Measurements from ENCODE around the gene PARP11. TPM values are rescaled to one million over a fixed set of nuclear protein-coding genes. Genes with fewer than 3 reads are reported as not detected.

The PARP11 gene
- total RNA-seq, 1 experiment from 2014 or later = 2.7 TPM

GRCh38 chr12:3896356-3896755 lies 23.2 kb upstream of the PARP11 start:
- Histone ChIP-seq H3K4me1 (ENCODE audit: control insufficient read depth in 1 of 2, insufficient read depth in 2 of 2, low read length in 2 of 2) (no peaks in the 10 kb centered on the region), H3K9ac (ENCODE audit: low read length) (no peak overlapping the region), H4K20me1 (ENCODE audit: insufficient read depth) (no peaks in the 10 kb centered on the region), H3K4me3 (replicated peaks in 1 of 2; ENCODE audit: low read depth in 1 of 2, low read length in 2 of 2) (no peak overlapping the region), H3K4me2 (ENCODE audit: low read length) (no peak overlapping the region), H3K27ac (ENCODE audit: low read depth, low read length) (no peak overlapping the region), H3K27me3 (ENCODE audit: insufficient read depth, low read length) (peaks cover 74% of the 10 kb centered on the region), H3K9me3 (ENCODE audit: control insufficient read depth in 1 of 2, insufficient read depth in 1 of 2, low read depth in 1 of 2, low read length in 2 of 2) (no peaks in the 10 kb centered on the region), H3K36me3 (ENCODE audit: control insufficient read depth in 1 of 2, insufficient read depth in 2 of 2, low read length in 2 of 2) (no peaks in the 10 kb centered on the region), H3K79me2 (ENCODE audit: insufficient read depth, low read length) (no peaks in the 10 kb centered on the region), H3K9me2 (ENCODE audit: insufficient read depth) (no peaks in the 10 kb centered on the region), H2AFZ (ENCODE audit: low read depth, low read length, poor library complexity, severe bottlenecking) (no peak overlapping the region)
- ATAC-seq = no peak
- intact Hi-C loops (cut with micrococcal nuclease) = no loop called here
- no peak for DNase-seq (ENCODE audit: low read depth, low spot score)
- no TSS peak for BruUV-seq (replicated peaks)
- ChIA-PET RAD21 (ENCODE audit: low non-redundant PET in 1 of 2, low total read pairs in 2 of 2, uncharacterized antibody in 2 of 2, unreplicated experiment in 2 of 2) (no interaction called here), POLR2A (no interaction called here), CTCF (no interaction called here)
- TF ChIP-seq EZH2phosphoT487 (IDR thresholded peaks at IDR 0.05; ENCODE audit: borderline replicate concordance) (no peak), SIN3A (IDR thresholded peaks at IDR 0.05; ENCODE audit: low read depth) (no peak), FOSL1 (IDR thresholded peaks at IDR 0.05; ENCODE audit: low read depth) (no peak), CTCF (IDR thresholded peaks at IDR 0.05 in 2 of 3, conservative IDR thresholded peaks at IDR 0.05 in 1 of 3; ENCODE audit: borderline replicate concordance in 1 of 3, insufficient read depth in 1 of 3, low read depth in 2 of 3, low read length in 2 of 3) (no peak), POLR2AphosphoS5 (IDR thresholded peaks at IDR 0.05; ENCODE audit: low read depth, low read length) (no peak), ZBTB33 (IDR thresholded peaks at IDR 0.05; ENCODE audit: extremely low read depth, insufficient replicate concordance, low read length) (no peak), SRF (IDR thresholded peaks at IDR 0.05; ENCODE audit: low read depth) (no peak)

Data from HCT116 (cell line).